K562 (cell line): Measurements from ENCODE around the gene NME7. TPM values are rescaled to one million over a fixed set of nuclear protein-coding genes. Genes with fewer than 3 reads are reported as not detected.

Source experiments
- ATAC-seq: fragments of 200-7000 bp; cut with Tn5 transposase; 3 replicates; pipeline ENCODE4 v1.9.1; 2020; ENCODE audit warnings: moderate library complexity
- BruUV-seq: library from RNA; stranded (reverse); fragments of 400-500 nt; replicated peaks from 2 replicates; lab custom pipeline; 2021; lab: Mats Ljungman, UMichigan
- CTCF ChIA-PET: fragments of 300-600 bp; formaldehyde crosslinking; extraction: SDS; loops from one replicate; lab custom pipeline; 2021; ENCODE audit warnings: low intra/inter-chr PET ratio; lab: Yijun Ruan, JAX
- POLR2A ChIA-PET: fragments of 300-600, 350-650 bp; sonication (Branson Sonifier 250); formaldehyde crosslinking; extraction: SDS; loops from one replicate; lab custom pipeline; 2021; ENCODE audit warnings: antibody characterized with exemption, inconsistent platforms; lab: Yijun Ruan, JAX
- DNase-seq, 4 experiments: peaks; one replicate each; pipeline versions ENCODE4 v3.0.0 to v3.0.0-alpha.2; 2011 to 2018; ENCODE audit warnings: low spot score in 3 of 4, mixed read lengths in 3 of 4; ENCODE audit errors: extremely low read depth in 1 of 4
- FAIRE-seq: peaks from 2 replicates; lab custom pipeline; 2011; peaks lifted over from hg19 to GRCh38; lab: Jason Lieb, UNC
- H2AFZ ChIP-seq: 2 replicates; pipeline ENCODE4 v1.6.0; 2011; ENCODE audit warnings: low read depth, low read length, control low read depth, inconsistent platforms
- H3K27ac ChIP-seq: fragments of 200-600 bp; 3 replicates; pipeline ENCODE4 v1.8.0; 2011; ENCODE audit warnings: low read depth, mild to moderate bottlenecking, control low read depth, inconsistent platforms, low read length, moderate library complexity, mixed read lengths; ENCODE audit errors: extremely low read depth
- H3K27me3 ChIP-seq, 2 experiments: fragments of 300-600 bp in 1 of 2; 2 replicates in 1 of 2; 3 replicates in 1 of 2; pipeline versions ENCODE4 v1.6.0 to v1.8.0; 2011; ENCODE audit warnings: inconsistent platforms in 2 of 2, low read length in 2 of 2, mild to moderate bottlenecking in 1 of 2, mixed read lengths in 1 of 2, moderate library complexity in 1 of 2; ENCODE audit not compliant: control insufficient read depth in 2 of 2, insufficient read depth in 2 of 2
- H3K36me3 ChIP-seq: fragments of 300-600 bp; 3 replicates; pipeline ENCODE4 v1.8.0; 2011; ENCODE audit warnings: mild to moderate bottlenecking, low read length, inconsistent platforms; ENCODE audit not compliant: control insufficient read depth, insufficient read depth
- H3K4me1 ChIP-seq, 2 experiments: fragments of 200-600 bp in 1 of 2; replicated peaks in 1 of 2; 2 replicates in 1 of 2; 3 replicates in 1 of 2; pipeline versions ENCODE4 v1.5.1 to v1.8.0; 2011; ENCODE audit warnings: inconsistent platforms in 2 of 2, low read length in 2 of 2, mild to moderate bottlenecking in 1 of 2, mixed read lengths in 1 of 2, moderate library complexity in 1 of 2; ENCODE audit not compliant: control insufficient read depth in 2 of 2, insufficient read depth in 2 of 2
- H3K4me2 ChIP-seq: 2 replicates; pipeline ENCODE4 v1.6.1; 2011; ENCODE audit warnings: low read length, control low read depth, inconsistent platforms, mixed read lengths; ENCODE audit not compliant: insufficient read depth
- H3K4me3 ChIP-seq: fragments of 200-600 bp; sonication (generic), shearing (Covaris generic); 2 replicates; pipeline ENCODE4 v1.5.1; 2016; ENCODE audit warnings: control low read depth, inconsistent platforms
- H3K79me2 ChIP-seq: fragments of 200-600 bp; 3 replicates; pipeline ENCODE4 v1.8.0; 2011; ENCODE audit warnings: low read length, inconsistent platforms; ENCODE audit not compliant: control insufficient read depth, insufficient read depth
- H3K9ac ChIP-seq, 2 experiments: 2 replicates each; pipeline versions ENCODE4 v1.6.0 to v1.6.1; 2011; ENCODE audit warnings: low read depth in 2 of 2, low read length in 2 of 2, control low read depth in 1 of 2, inconsistent platforms in 1 of 2, mild to moderate bottlenecking in 1 of 2, mixed read lengths in 1 of 2; ENCODE audit not compliant: insufficient read depth in 1 of 2
- H3K9me1 ChIP-seq: one replicate; pipeline ENCODE4 v1.6.0; 2011; ENCODE audit warnings: inconsistent platforms, mild to moderate bottlenecking, low read length, moderate library complexity; ENCODE audit not compliant: control insufficient read depth, insufficient read depth
- H3K9me3 ChIP-seq: replicated peaks from 2 replicates; pipeline ENCODE4 v1.5.1; 2011; ENCODE audit warnings: low read depth, low read length, inconsistent platforms; ENCODE audit not compliant: control insufficient read depth, insufficient read depth
- H4K20me1 ChIP-seq: replicated peaks from 2 replicates; pipeline ENCODE4 v1.6.1; 2011; ENCODE audit warnings: low read length, inconsistent platforms, mixed read lengths; ENCODE audit not compliant: control insufficient read depth, insufficient read depth
- C11orf30 ChIP-seq: fragments of 450-650 bp; IDR thresholded peaks from 2 replicates; pipeline ENCODE4 v1.6.1; 2016; ENCODE audit warnings: low read depth, mild to moderate bottlenecking
- CEBPG ChIP-seq, 3 experiments: fragments of 200-800 bp in 1 of 3; sonication (Bioruptor generic) in 1 of 3; sonication (generic) in 1 of 3; formaldehyde crosslinking in 1 of 3; IDR thresholded peaks in 2 of 3; conservative IDR thresholded peaks in 1 of 3; 2 replicates each; pipeline versions ENCODE4 v1.6.1 to v1.8.0; 2016 to 2022; ENCODE audit warnings: missing compliant biosample characterization in 2 of 3, missing genetic modification characterization in 2 of 3, mild to moderate bottlenecking in 1 of 3, missing genetic modification reagents in 1 of 3
- EP300 ChIP-seq: IDR thresholded peaks from 2 replicates; pipeline ENCODE4 v1.6.1; 2012; ENCODE audit warnings: low read length, improper control_type of control experiment
- FOSL1 ChIP-seq: fragments of 200-800 bp; sonication (Bioruptor generic); conservative IDR thresholded peaks from 2 replicates; pipeline ENCODE4 v1.6.1; 2016; ENCODE audit warnings: missing genetic modification characterization, missing compliant biosample characterization
- KDM4B ChIP-seq, 2 experiments: fragments of 450-650 bp in 1 of 2; sonication (generic) in 1 of 2; IDR thresholded peaks; 2 replicates each; pipeline ENCODE4 v1.6.1; 2016 to 2017; ENCODE audit warnings: borderline replicate concordance in 2 of 2, antibody characterized with exemption in 1 of 2, low read depth in 1 of 2, mild to moderate bottlenecking in 1 of 2
- MAFG ChIP-seq: fragments of 450-650 bp; conservative IDR thresholded peaks from 2 replicates; pipeline ENCODE4 v1.6.1; 2016; ENCODE audit warnings: missing genetic modification characterization, missing compliant biosample characterization
- NFE2L1 ChIP-seq: fragments of 450-650 bp; IDR thresholded peaks from 2 replicates; pipeline ENCODE4 v1.6.1; 2016; ENCODE audit warnings: missing genetic modification characterization, low read depth, mild to moderate bottlenecking, missing compliant biosample characterization, moderate library complexity, borderline replicate concordance
- NUFIP1 ChIP-seq: fragments of 450-650 bp; IDR thresholded peaks from 2 replicates; pipeline ENCODE4 v1.6.1; 2018; ENCODE audit not compliant: partially characterized antibody
- SRSF1 ChIP-seq: fragments of 200-400 bp; formaldehyde crosslinking; IDR thresholded peaks from 2 replicates; pipeline ENCODE4 v1.6.1; 2017; ENCODE audit warnings: mild to moderate bottlenecking, low read depth, low read length, moderate library complexity
- ZNF316 ChIP-seq: fragments of 450-650 bp; IDR thresholded peaks from 2 replicates; pipeline ENCODE4 v1.6.1; 2016
- WGBS: fragments of 100-300 bp; shearing (Covaris generic); methylation state at CpG from one replicate; pipeline ENCODE4 v1.1.6; 2016; ENCODE audit warnings: low coverage, mixed read lengths; ENCODE audit not compliant: insufficient coverage; ENCODE audit errors: missing lambda C conversion rate; 5-methylcytosine and 5-hydroxymethylcytosine counted together
- in situ Hi-C: fragments of 300-500 bp; cut with MboI; formaldehyde crosslinking; loops from 4 replicates; pipeline ENCODE4 v1.15.0; 2018; ENCODE audit warnings: inconsistent platforms, mixed read lengths
- intact Hi-C: fragments of 100-400 bp; cut with micrococcal nuclease; formaldehyde crosslinking; loops from 2 replicates; pipeline ENCODE4 v1.14.2; 2022
- polyA plus RNA-seq, 8 experiments: library from polyadenylated mRNA; depleted of rRNA in 4 of 8; stranded (reverse) in 5 of 8; unstranded in 3 of 8; fragments of >200 nt; fragmentation: Nextera tagmentation in 2 of 8; fragmentation: Illumina TruSeq in 1 of 8; extraction: Ambion mirVana in 2 of 8; extraction: Trizol in 1 of 8; gene quantifications; 2 replicates each; pipeline versions ENCODE4 v1.2.1 to v1.2.3, GENCODE V29; 2011 to 2014; ENCODE audit warnings: inconsistent platforms in 1 of 8, missing spikeins in 1 of 8
- total RNA-seq, 7 experiments: library from RNA; depleted of rRNA in 6 of 7; stranded (reverse); fragments of >200 nt in 6 of 7; fragmentation: Illumina TruSeq in 2 of 7; extraction: Trizol in 2 of 7; gene quantifications; 2 replicates each; pipeline versions ENCODE4 v1.2.1 to v1.2.3, GENCODE V29; 2011 to 2021; ENCODE audit warnings: low replicate concordance in 1 of 7

NME7 gene
- total and polyA plus RNA-seq, 9 of the 15 experiments (the other 6 are each of a cell fraction or from before 2014, with no cell fraction given): 7.9 to 43.2 (median 23.9) TPM

- no peak overlapping the region for H3K27ac ChIP-seq
- no peaks in the 10 kb centered on the region for H4K20me1 ChIP-seq
- H3K4me3 ChIP-seq: no peak overlapping the region
- no peak overlapping the region for H3K9ac ChIP-seq
- intact Hi-C loops: no loop called here
- no peaks in the 10 kb centered on the region for H3K79me2 ChIP-seq
- H3K9me1 ChIP-seq: no peaks in the 10 kb centered on the region
- no peak overlapping the region for H3K4me2 ChIP-seq
- BruUV-seq: no TSS peak
- TF ChIP-seq KDM4B (IDR thresholded peaks at IDR 0.05; ENCODE audit: borderline replicate concordance in 2 of 2, low read depth in 1 of 2) (no peak), NUFIP1 (no peak)
- H3K36me3 ChIP-seq: no peaks in the 10 kb centered on the region
- peaks cover 0 to 9% of the 10 kb centered on the region in 2 experiments; a peak in 2 of 5 replicates for H3K4me1 ChIP-seq
- DNase-seq (no peak), ATAC-seq (no peak), FAIRE-seq (no peak)
- 34% methylated on average over 3 of the region's 3 CpGs for WGBS
- in situ Hi-C loops: no loop called here
- no peaks in the 10 kb centered on the region for H3K9me3 ChIP-seq
- CTCF ChIA-PET: no interaction called here
- no peaks in the 10 kb centered on the region for H3K27me3 ChIP-seq
- POLR2A ChIA-PET: no interaction called here
- H2AFZ ChIP-seq: no peak overlapping the region
Measured at GRCh38 chr1:169141356-169141755, 226.2 kb downstream of the NME7 start.

GRCh38 chr1:169138866-169139670, 228.5 kb downstream of the NME7 start:
- no peaks in the 10 kb centered on the region for H3K36me3 ChIP-seq
- FAIRE-seq: no peak
- intact Hi-C loops: no loop called here
- no peak for DNase-seq
- WGBS: 33% methylated on average over 2 of the region's 2 CpGs
- in situ Hi-C loops: no loop called here
- H3K9me1 ChIP-seq: no peaks in the 10 kb centered on the region
- CTCF ChIA-PET: no interaction called here
- ATAC-seq: no peak
- no peaks in the 10 kb centered on the region for H3K79me2 ChIP-seq
- H3K4me2 ChIP-seq: no peak overlapping the region
- BruUV-seq: no TSS peak
- H3K27ac ChIP-seq: no peak overlapping the region
- POLR2A ChIA-PET: no interaction called here
- no peak overlapping the region for H2AFZ ChIP-seq
- H3K4me1 ChIP-seq: 0 out of 5 replicates have a peak, but pooled peaks cover 0 to 4% of the 10 kb centered on the region in 2 experiments
- no peaks in the 10 kb centered on the region for H3K9me3 ChIP-seq
- no peak for TF ChIP-seq EP300
- TF ChIP-seq ZNF316: peak; percentile 61
- TF ChIP-seq FOSL1 (tag): peak; percentile 60
- no peak for TF ChIP-seq CEBPG (CRISPR knock-in tag; IDR thresholded peaks at IDR 0.05)
- TF ChIP-seq CEBPG (tag; conservative IDR thresholded peaks at IDR 0.05 in 1 of 2, IDR thresholded peaks at IDR 0.05 in 1 of 2): peak in 1 of 2 experiments; percentile 28; a peak in 1 of 4 replicates
- no peak for TF ChIP-seq SRSF1
- peak; percentile 37; the same call in 1 of the 2 replicates for TF ChIP-seq NFE2L1 (tag)
- TF ChIP-seq C11orf30: peak; percentile 30
- peak; percentile 69 for TF ChIP-seq MAFG (tag)
- H4K20me1 ChIP-seq: no peaks in the 10 kb centered on the region
- H3K4me3 ChIP-seq: no peak overlapping the region
- H3K27me3 ChIP-seq: no peaks in the 10 kb centered on the region
- H3K9ac ChIP-seq: no peak overlapping the region
